Stomach (tissue), 4 donors: Measurements from ENCODE around the gene DUOXA1.

Source experiments
- POLR2A ChIP-seq, 4 donors: fragments of 450-650 bp; IDR thresholded peaks; one replicate each; pipeline ENCODE4 v1.6.1; 2016; ENCODE audit warnings: antibody characterized with exemption in 4 of 4, control low read depth in 2 of 4, mild to moderate bottlenecking in 1 of 4, moderate library complexity in 1 of 4
- TF ChIP-seq, protein P1 (sequence below), 7 experiments: fragments of 450-650 bp in 4 of 7; fragments of 200-600 bp in 3 of 7; sonication (generic) in 3 of 7; IDR thresholded peaks; one replicate each; pipeline ENCODE4 v1.5.1; 2016 to 2019; ENCODE audit warnings: antibody characterized with exemption in 7 of 7, control low read depth in 2 of 7, mild to moderate bottlenecking in 1 of 7

DNA sequence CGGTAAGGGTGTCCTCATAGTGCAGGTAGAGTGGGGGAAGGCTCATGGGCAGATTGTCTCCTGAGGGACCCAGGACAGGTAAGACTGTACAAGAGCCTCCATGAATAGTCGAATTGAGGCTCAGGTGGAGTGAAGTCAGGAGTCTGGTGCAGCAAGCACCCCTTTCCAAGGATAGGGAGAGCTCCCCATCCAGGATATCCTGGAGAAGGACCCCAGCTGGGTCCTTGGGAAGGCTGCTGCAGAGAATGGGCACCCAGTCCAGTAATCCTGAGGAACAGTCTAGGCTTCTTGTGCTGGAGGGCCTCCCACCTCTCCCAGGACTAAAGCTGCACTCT lies 15.0 kb downstream of the DUOXA1 start:
- TF ChIP-seq, protein P1, sequence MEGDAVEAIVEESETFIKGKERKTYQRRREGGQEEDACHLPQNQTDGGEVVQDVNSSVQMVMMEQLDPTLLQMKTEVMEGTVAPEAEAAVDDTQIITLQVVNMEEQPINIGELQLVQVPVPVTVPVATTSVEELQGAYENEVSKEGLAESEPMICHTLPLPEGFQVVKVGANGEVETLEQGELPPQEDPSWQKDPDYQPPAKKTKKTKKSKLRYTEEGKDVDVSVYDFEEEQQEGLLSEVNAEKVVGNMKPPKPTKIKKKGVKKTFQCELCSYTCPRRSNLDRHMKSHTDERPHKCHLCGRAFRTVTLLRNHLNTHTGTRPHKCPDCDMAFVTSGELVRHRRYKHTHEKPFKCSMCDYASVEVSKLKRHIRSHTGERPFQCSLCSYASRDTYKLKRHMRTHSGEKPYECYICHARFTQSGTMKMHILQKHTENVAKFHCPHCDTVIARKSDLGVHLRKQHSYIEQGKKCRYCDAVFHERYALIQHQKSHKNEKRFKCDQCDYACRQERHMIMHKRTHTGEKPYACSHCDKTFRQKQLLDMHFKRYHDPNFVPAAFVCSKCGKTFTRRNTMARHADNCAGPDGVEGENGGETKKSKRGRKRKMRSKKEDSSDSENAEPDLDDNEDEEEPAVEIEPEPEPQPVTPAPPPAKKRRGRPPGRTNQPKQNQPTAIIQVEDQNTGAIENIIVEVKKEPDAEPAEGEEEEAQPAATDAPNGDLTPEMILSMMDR (IDR thresholded peaks at IDR 0.05), result no peak
- no peak for TF ChIP-seq POLR2A (IDR thresholded peaks at IDR 0.05)
